Muscle of arm (tissue), 12 donors: Measurements from ENCODE around the gene FAM24B. TPM values are rescaled to one million over a fixed set of nuclear protein-coding genes. Genes with fewer than 3 reads are reported as not detected.

ENCODE experiments used
- DNase-seq: peaks from one replicate; pipeline ENCODE4 v3.0.0-alpha.2; 2013
- polyA plus RNA-seq, 12 donors: library from polyadenylated mRNA; unstranded; fragments of 120-200 nt; gene quantifications; one replicate each; pipeline ENCODE4 v1.2.1, GENCODE V29; 2013; ENCODE audit not compliant: insufficient read length in 12 of 12

FAM24B gene
- polyA plus RNA-seq, 12 donors, result 1.7 to 7.9 (median 3.6) TPM; not detected in 2

GRCh38 chr10:122829454-122829853 is 49.9 kb downstream of the FAM24B start:
- no peak for DNase-seq

GRCh38 chr10:122828716-122829255 is 50.6 kb downstream of the FAM24B start:
- no peak for DNase-seq

GRCh38 chr10:122827302-122827701 is 52.1 kb downstream of the FAM24B start:
- no peak for DNase-seq

- no peak for DNase-seq
Measured at GRCh38 chr10:122822973-122823690, 56.2 kb downstream of the FAM24B start.

- no peak for DNase-seq
Measured at GRCh38 chr10:122821808-122822207, 57.6 kb downstream of the FAM24B start.

- DNase-seq, result no peak
Measured at GRCh38 chr10:122815458-122815857, 63.9 kb downstream of the FAM24B start.

- DNase-seq, result no peak
Measured at GRCh38 chr10:122814493-122814892, 64.9 kb downstream of the FAM24B start.

GRCh38 chr10:122812751-122813150 is 66.6 kb downstream of the FAM24B start:
- DNase-seq, result no peak

GRCh38 chr10:122802282-122802681 is 77.1 kb downstream of the FAM24B start:
- DNase-seq, result no peak

Other genes starting within 250 kb of the FAM24B start
- gene C10orf120, start 179.7 kb downstream of the FAM24B start, polyA plus RNA-seq, result not detected
- 1 to 10 TPM in 9 of 12 donors, under 1 TPM in 1, not detected in 2; 0.82 to 2.0 (median 1.3) TPM for gene CUZD1, start 33.7 kb downstream of the FAM24B start, polyA plus RNA-seq
- not detected for gene FAM24A, start 31.0 kb upstream of the FAM24B start, polyA plus RNA-seq
- gene C10orf88, start 74.6 kb upstream of the FAM24B start, polyA plus RNA-seq, result 10 to 100 TPM in 11 of 12 donors, not detected in 1; 10.6 to 19.6 (median 14.5) TPM
- 10 to 100 TPM in 1 of 12 donors, 1 to 10 TPM in 10, not detected in 1; 3.3 to 10.4 (median 5.4) TPM for gene PSTK, start 100.8 kb upstream of the FAM24B start, polyA plus RNA-seq
- gene IKZF5, start 129.2 kb upstream of the FAM24B start, polyA plus RNA-seq, result 10 to 100 TPM in 10 of 12 donors, 1 to 10 TPM in 1, not detected in 1; 8.9 to 22.5 (median 16.6) TPM
- gene ACADSB, start 129.4 kb upstream of the FAM24B start, polyA plus RNA-seq, result 10 to 100 TPM in 10 of 12 donors, 1 to 10 TPM in 1, not detected in 1; 9.4 to 18.1 (median 14.9) TPM